ENCODE measurements around the gene SVOP. TPM values are rescaled to one million over a fixed set of nuclear protein-coding genes. Genes with fewer than 3 reads are reported as not detected.

Gene SVOP
- total RNA-seq, 4 donors from 2014 or later = 0.07 to 0.13 (median 0.08) TPM; not detected in 1

- ATAC-seq = no peak
- no peak for TF ChIP-seq EP300 (IDR thresholded peaks at IDR 0.05)
- TF ChIP-seq POLR2A (IDR thresholded peaks at IDR 0.05) = no peak
- TF ChIP-seq POLR2AphosphoS5 (IDR thresholded peaks at IDR 0.05) = no peak
- no peak for TF ChIP-seq CTCF (IDR thresholded peaks at IDR 0.05)
- Histone ChIP-seq H3K36me3 (no peaks in the 10 kb centered on the region), H3K27me3 (no peaks in the 10 kb centered on the region), H3K27ac (no peak overlapping the region), H3K4me3 (no peak overlapping the region), H3K9me3 (peaks cover 0 to 16% (median 0%) of the 10 kb centered on the region in 3 donors), H3K4me1 (no peaks in the 10 kb centered on the region)
- WGBS, 2 donors (ENCODE audit: low coverage in 1 of 2) = 90 to 100% methylated on average over 2 of the region's 3 CpGs
Measured at GRCh38 chr12:108922918-108923317, 98.0 kb downstream of the SVOP start.

- Histone ChIP-seq H3K27me3 (no peaks in the 10 kb centered on the region), H3K27ac (no peak overlapping the region), H3K36me3 (no peaks in the 10 kb centered on the region), H3K4me3 (no peak overlapping the region), H3K9me3 (peaks cover 0 to 16% (median 0%) of the 10 kb centered on the region in 3 donors), H3K4me1 (no peaks in the 10 kb centered on the region)
- no peak for ATAC-seq
- TF ChIP-seq POLR2AphosphoS5 (IDR thresholded peaks at IDR 0.05) (no peak), EP300 (IDR thresholded peaks at IDR 0.05) (no peak), CTCF (IDR thresholded peaks at IDR 0.05) (no peak), POLR2A (IDR thresholded peaks at IDR 0.05) (no peak)
- WGBS, 2 donors (ENCODE audit: low coverage in 1 of 2) = 53 to 75% methylated on average over 1 to 3 of the region's 3 CpGs
Measured at GRCh38 chr12:108921946-108922345, 98.9 kb downstream of the SVOP start.

GRCh38 chr12:108918960-108919642 is 101.8 kb downstream of the SVOP start:
- H3K9me3 ChIP-seq = peaks cover 0 to 16% (median 0%) of the 10 kb centered on the region in 3 donors
- no peak overlapping the region for H3K4me3 ChIP-seq
- no peak for ATAC-seq

GRCh38 chr12:108918206-108918605 is 102.7 kb downstream of the SVOP start:
- Histone ChIP-seq H3K4me3 (no peak overlapping the region), H3K9me3 (peaks cover 0 to 16% (median 0%) of the 10 kb centered on the region in 3 donors), H3K36me3 (no peaks in the 10 kb centered on the region), H3K4me1 (no peaks in the 10 kb centered on the region), H3K27ac (no peak overlapping the region), H3K27me3 (no peaks in the 10 kb centered on the region)
- 73 to 76% methylated on average over 2 of the region's 2 CpGs for WGBS, 2 donors (ENCODE audit: low coverage in 1 of 2)
- no peak for ATAC-seq
- TF ChIP-seq CTCF (IDR thresholded peaks at IDR 0.05) (no peak), POLR2AphosphoS5 (IDR thresholded peaks at IDR 0.05) (no peak), POLR2A (IDR thresholded peaks at IDR 0.05) (no peak), EP300 (IDR thresholded peaks at IDR 0.05) (no peak)

More at GRCh38 chr12:108918960-108919642, 101.8 kb downstream of the SVOP start:
- 94% methylated on average over 2 of the region's 3 CpGs; no CpG with 5 or more reads in 1 of the 2 donors for WGBS, 2 donors (ENCODE audit: low coverage in 1 of 2)
- no peak overlapping the region for H3K27ac ChIP-seq
- TF ChIP-seq POLR2A (IDR thresholded peaks at IDR 0.05) = no peak
- no peak for TF ChIP-seq POLR2AphosphoS5 (IDR thresholded peaks at IDR 0.05)
- TF ChIP-seq EP300 (IDR thresholded peaks at IDR 0.05) = no peak
- TF ChIP-seq CTCF (IDR thresholded peaks at IDR 0.05) = no peak
- no peaks in the 10 kb centered on the region for H3K36me3 ChIP-seq
- no peaks in the 10 kb centered on the region for H3K27me3 ChIP-seq
- no peaks in the 10 kb centered on the region for H3K4me1 ChIP-seq

- peaks cover 0 to 5% (median 0%) of the 10 kb centered on the region in 3 donors for H3K9me3 ChIP-seq
- no peaks in the 10 kb centered on the region for H3K27me3 ChIP-seq
- TF ChIP-seq EP300 (IDR thresholded peaks at IDR 0.05) (no peak), CTCF (IDR thresholded peaks at IDR 0.05) (no peak), POLR2A (IDR thresholded peaks at IDR 0.05) (no peak)
- WGBS, 2 donors (ENCODE audit: low coverage in 1 of 2) = 80 to 94% methylated on average over 2 to 4 of the region's 5 CpGs
- H3K27ac ChIP-seq = no peak overlapping the region
- ATAC-seq = no peak
- H3K36me3 ChIP-seq = no peaks in the 10 kb centered on the region
- H3K4me3 ChIP-seq = no peak overlapping the region
- no peaks in the 10 kb centered on the region for H3K4me1 ChIP-seq
Measured at GRCh38 chr12:108916336-108916735, 104.5 kb downstream of the SVOP start.
